Psoas muscle (tissue), 8 donors: ENCODE measurements around the gene NCKAP5L. TPM values are rescaled to one million over a fixed set of nuclear protein-coding genes. Genes with fewer than 3 reads are reported as not detected.

Experiments
- ATAC-seq, 4 donors: fragments of 200-7000 bp; cut with Tn5 transposase; one replicate each; pipeline ENCODE4 v1.9.1; 2020; ENCODE audit warnings: moderate library complexity in 3 of 4, mild to moderate bottlenecking in 2 of 4
- DNase-seq, 2 donors: peaks; one replicate each; pipeline ENCODE4 v3.0.0-alpha.2; 2020
- H3K27ac ChIP-seq: fragments of 200-600 bp; one replicate; pipeline ENCODE4 v1.8.0; 2022
- H3K27me3 ChIP-seq, 3 donors: fragments of 200-600 bp in 1 of 3; one replicate each; pipeline versions ENCODE4 v1.6.1 to v1.8.0; 2013 to 2022; ENCODE audit warnings: low read length in 2 of 3, mild to moderate bottlenecking in 2 of 3, moderate library complexity in 1 of 3; ENCODE audit not compliant: insufficient read depth in 3 of 3
- H3K36me3 ChIP-seq, 2 donors: fragments of 200-600 bp in 1 of 2; one replicate each; pipeline versions ENCODE4 v1.6.1 to v1.8.0; 2013 to 2022; ENCODE audit warnings: low read depth in 1 of 2, mild to moderate bottlenecking in 1 of 2, moderate library complexity in 1 of 2; ENCODE audit not compliant: insufficient read depth in 1 of 2
- H3K4me1 ChIP-seq: fragments of 200-600 bp; one replicate; pipeline ENCODE4 v1.8.0; 2022
- H3K4me3 ChIP-seq: fragments of 200-600 bp; one replicate; pipeline ENCODE4 v1.8.0; 2022; ENCODE audit warnings: mild to moderate bottlenecking
- H3K9me3 ChIP-seq: fragments of 200-600 bp; one replicate; pipeline ENCODE4 v1.8.0; 2022
- WGBS, 3 donors: extraction: QIAGEN DNeasy Blood & Tissue Kit; methylation state at CpG; one replicate each; pipeline versions ENCODE4 v1.1.6 to v1.1.7; 2013; 5-methylcytosine and 5-hydroxymethylcytosine counted together
- intact Hi-C, 2 donors: fragments of 100-400 bp; cut with DNase I; formaldehyde crosslinking; loops; one replicate each; pipeline versions ENCODE4 v1.11.0 to v1.14.2; 2022
- polyA plus RNA-seq, 3 donors: library from polyadenylated mRNA; stranded (reverse); fragments of 200-250 nt; gene quantifications; one replicate each; pipeline ENCODE4 v1.2.3, GENCODE V29; 2013
- total RNA-seq, 4 donors: library from RNA; stranded (reverse); fragmentation: NEBNext Ultra II Directional in 2 of 4; extraction: Animal tissue kit (Norgen Biotek cat#: 25700) in 2 of 4; gene quantifications; one replicate each; pipeline versions ENCODE4 v1.2.1 to v1.2.4, GENCODE V29; 2021 to 2023
- TF ChIP-seq, protein P1 (sequence below): fragments of 200-600 bp; IDR thresholded peaks from one replicate; pipeline ENCODE4 v1.8.0; 2022; ENCODE audit warnings: antibody characterized with exemption
- donor health status: healthy with polysubstance abuse.
- donor health status: DM: no; HTN: no; CAD: no; lungs with moderate emphysema.
- donor health status: Bipolar disorder and iron deficiency.
- donor health status: healthy.
- donor health status: DM: yes; HTN: yes; CAD: no.
- donor health status: DM: no; HTN: no; CAD: no.
- donor health status: DM: no; HTN: no; CAD: no.
- donor health status: DM: yes; HTN: yes; CAD: no.

Gene NCKAP5L
- total and polyA plus RNA-seq, 7 donors, result 6.8 to 16.5 (median 11.7) TPM

- no peaks in the 10 kb centered on the region for H3K4me1 ChIP-seq
- H3K27me3 ChIP-seq, result no peaks in the 10 kb centered on the region
- ATAC-seq (peak in 2 of 4 donors; percentile 15 to 40), DNase-seq (no peak)
- H3K36me3 ChIP-seq, result peaks cover 7 to 29% of the 10 kb centered on the region in 2 donors
- intact Hi-C loops, result no loop called here
- no peaks in the 10 kb centered on the region for H3K9me3 ChIP-seq
- TF ChIP-seq, protein P1, sequence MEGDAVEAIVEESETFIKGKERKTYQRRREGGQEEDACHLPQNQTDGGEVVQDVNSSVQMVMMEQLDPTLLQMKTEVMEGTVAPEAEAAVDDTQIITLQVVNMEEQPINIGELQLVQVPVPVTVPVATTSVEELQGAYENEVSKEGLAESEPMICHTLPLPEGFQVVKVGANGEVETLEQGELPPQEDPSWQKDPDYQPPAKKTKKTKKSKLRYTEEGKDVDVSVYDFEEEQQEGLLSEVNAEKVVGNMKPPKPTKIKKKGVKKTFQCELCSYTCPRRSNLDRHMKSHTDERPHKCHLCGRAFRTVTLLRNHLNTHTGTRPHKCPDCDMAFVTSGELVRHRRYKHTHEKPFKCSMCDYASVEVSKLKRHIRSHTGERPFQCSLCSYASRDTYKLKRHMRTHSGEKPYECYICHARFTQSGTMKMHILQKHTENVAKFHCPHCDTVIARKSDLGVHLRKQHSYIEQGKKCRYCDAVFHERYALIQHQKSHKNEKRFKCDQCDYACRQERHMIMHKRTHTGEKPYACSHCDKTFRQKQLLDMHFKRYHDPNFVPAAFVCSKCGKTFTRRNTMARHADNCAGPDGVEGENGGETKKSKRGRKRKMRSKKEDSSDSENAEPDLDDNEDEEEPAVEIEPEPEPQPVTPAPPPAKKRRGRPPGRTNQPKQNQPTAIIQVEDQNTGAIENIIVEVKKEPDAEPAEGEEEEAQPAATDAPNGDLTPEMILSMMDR, result no peak
- H3K4me3 ChIP-seq, result no peak overlapping the region
- 48 to 68% (median 57%) methylated on average over 4 of the region's 4 CpGs for WGBS, 3 donors
- H3K27ac ChIP-seq, result no peak overlapping the region
These were observed 60.9 kb downstream of the NCKAP5L start for GRCh38 chr12:49767333-49767732.

DNA sequence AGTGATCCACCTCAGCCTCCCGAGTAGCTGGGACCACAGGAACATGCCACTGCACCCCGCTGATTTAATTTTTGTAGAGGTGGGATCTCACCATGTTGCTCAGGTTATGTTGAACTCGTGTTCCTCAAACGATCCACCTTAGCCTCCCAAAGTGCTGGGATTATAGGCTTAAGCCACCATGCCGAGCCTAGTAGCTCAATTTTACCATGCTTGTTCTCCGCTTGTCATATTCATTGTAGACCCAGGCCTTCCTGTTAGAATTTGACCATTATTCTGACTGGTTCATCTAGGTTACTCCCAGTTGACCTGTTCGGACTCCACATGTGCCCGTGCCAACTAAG is 62.1 kb downstream of the NCKAP5L start:
- intact Hi-C loops, result no loop called here
- Histone ChIP-seq H3K4me3 (no peak overlapping the region), H3K27ac (no peak overlapping the region), H3K9me3 (no peaks in the 10 kb centered on the region), H3K27me3 (no peaks in the 10 kb centered on the region), H3K36me3 (peaks cover 10 to 41% of the 10 kb centered on the region in 2 donors), H3K4me1 (no peaks in the 10 kb centered on the region)
- TF ChIP-seq, protein P1, result no peak
- ATAC-seq (no peak), DNase-seq (no peak)
- WGBS, 3 donors, result 76 to 82% (median 79%) methylated on average over 8 of the region's 8 CpGs

- no peak overlapping the region for H3K4me3 ChIP-seq
- TF ChIP-seq, protein P1, result no peak
- ATAC-seq (peak in 1 of 4 donors; percentile 17), DNase-seq (no peak)
- H3K27ac ChIP-seq, result no peak overlapping the region
- no peaks in the 10 kb centered on the region for H3K9me3 ChIP-seq
- no peaks in the 10 kb centered on the region for H3K4me1 ChIP-seq
- WGBS, 3 donors, result 60 to 77% (median 68%) methylated on average over 3 of the region's 3 CpGs
- H3K27me3 ChIP-seq, result no peaks in the 10 kb centered on the region
- intact Hi-C loops, result no loop called here
- H3K36me3 ChIP-seq, result peaks cover 12 to 61% of the 10 kb centered on the region in 2 donors
These were observed 64.1 kb downstream of the NCKAP5L start for GRCh38 chr12:49764126-49764525.

GRCh38 chr12:49763006-49763591 is 65.1 kb downstream of the NCKAP5L start:
- ATAC-seq, result peak; percentile 60 to 79 (median 72)
- TF ChIP-seq, protein P1, result peak; percentile 64
- intact Hi-C loops, result no loop called here
- no peaks in the 10 kb centered on the region for H3K9me3 ChIP-seq
- H3K27ac ChIP-seq, result peak overlapping the region; percentile 10
- peak; percentile 73 to 85 for DNase-seq
- WGBS, 3 donors, result 23 to 33% (median 26%) methylated on average over 8 of the region's 8 CpGs
- no peak overlapping the region for H3K4me3 ChIP-seq
- no peaks in the 10 kb centered on the region for H3K27me3 ChIP-seq
- peaks cover 23 to 71% of the 10 kb centered on the region in 2 donors for H3K36me3 ChIP-seq
- no peaks in the 10 kb centered on the region for H3K4me1 ChIP-seq

GRCh38 chr12:49762468-49762847 is 65.8 kb downstream of the NCKAP5L start:
- H3K9me3 ChIP-seq, result no peaks in the 10 kb centered on the region
- 77 to 82% (median 78%) methylated on average over 5 of the region's 5 CpGs for WGBS, 3 donors
- TF ChIP-seq, protein P1, result no peak
- no peaks in the 10 kb centered on the region for H3K27me3 ChIP-seq
- peaks cover 24 to 78% of the 10 kb centered on the region in 2 donors for H3K36me3 ChIP-seq
- H3K4me3 ChIP-seq, result no peak overlapping the region
- H3K4me1 ChIP-seq, result peaks cover 2% of the 10 kb centered on the region
- ATAC-seq (no peak), DNase-seq (no peak)
- intact Hi-C loops, result no loop called here
- no peak overlapping the region for H3K27ac ChIP-seq
